ENCODE data around the gene DDIT4. TPM values are rescaled to one million over a fixed set of nuclear protein-coding genes. Genes with fewer than 3 reads are reported as not detected.

The DDIT4 gene
- total RNA-seq, 1 experiment from 2014 or later, result 157 TPM

DNA sequence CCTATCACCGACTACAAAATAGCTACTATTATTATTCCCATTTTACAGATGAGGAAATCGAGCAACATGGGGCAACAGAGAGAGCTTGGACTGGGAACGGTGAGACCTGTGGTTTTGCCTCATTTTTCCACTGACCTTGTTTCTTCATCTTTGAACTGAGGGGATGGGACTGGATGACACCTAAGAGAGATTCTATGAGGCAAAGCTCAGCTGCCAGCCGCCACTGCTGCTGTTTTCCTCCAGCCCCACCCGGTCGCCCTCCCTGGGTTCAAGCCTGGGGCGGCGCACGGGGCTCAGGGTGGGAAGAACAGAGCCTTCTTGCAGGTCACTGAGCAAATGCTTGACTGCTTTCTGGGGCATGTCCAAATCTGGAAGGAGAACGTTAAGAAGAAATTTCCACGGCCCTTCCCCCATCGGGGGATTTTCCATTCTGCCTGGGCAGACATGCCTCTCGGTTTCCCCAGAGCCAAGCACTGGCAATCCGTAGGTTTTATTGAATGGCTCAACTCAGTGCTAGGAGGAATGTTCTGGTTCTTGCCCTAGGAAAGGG is 12.3 kb downstream of the DDIT4 start:
- BruUV-seq (replicated peaks), result no TSS peak
- H3K27ac ChIP-seq (ENCODE audit: low read length), result peak overlapping the region; percentile 82

DNA sequence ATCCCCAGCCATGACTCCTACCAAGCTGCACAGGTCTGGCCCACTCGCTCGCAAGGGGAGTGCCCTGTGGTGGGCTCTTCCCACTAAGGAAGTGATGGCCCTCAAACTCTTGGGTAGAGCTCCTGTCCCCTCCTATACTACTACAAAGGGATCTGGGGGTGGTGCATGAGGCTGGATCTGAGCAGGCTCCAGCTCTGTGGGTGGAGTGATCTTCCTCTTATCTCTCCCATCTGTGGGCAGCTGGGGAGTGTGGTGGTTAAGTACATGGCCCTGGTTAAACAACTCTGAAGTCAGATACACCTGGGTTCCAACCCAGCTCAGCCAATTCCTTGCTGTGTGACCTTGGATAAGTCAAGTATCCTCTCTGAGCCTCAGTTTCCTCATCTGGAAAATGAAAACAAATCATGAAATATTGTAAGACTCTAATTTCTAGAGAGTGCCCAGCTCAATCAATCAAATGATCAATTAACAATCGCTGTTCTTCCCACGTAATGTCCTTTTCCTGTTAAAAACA is 17.4 kb downstream of the DDIT4 start:
- no peak overlapping the region for H3K4me3 ChIP-seq (ENCODE audit: low read depth in 2 of 2, low read length in 2 of 2)
- intact Hi-C loops (cut with micrococcal nuclease; ENCODE audit: unreplicated experiment) (no loop called here), in situ Hi-C loops (cut with HindIII; ENCODE audit: low pct_unique_long_range_greater_than_20kb, low sequenced_read_pairs) (no loop called here)
- H3K36me3 ChIP-seq (ENCODE audit: control insufficient read depth, insufficient read depth, low read length), result no peaks in the 10 kb centered on the region
- TF ChIP-seq, protein P1, sequence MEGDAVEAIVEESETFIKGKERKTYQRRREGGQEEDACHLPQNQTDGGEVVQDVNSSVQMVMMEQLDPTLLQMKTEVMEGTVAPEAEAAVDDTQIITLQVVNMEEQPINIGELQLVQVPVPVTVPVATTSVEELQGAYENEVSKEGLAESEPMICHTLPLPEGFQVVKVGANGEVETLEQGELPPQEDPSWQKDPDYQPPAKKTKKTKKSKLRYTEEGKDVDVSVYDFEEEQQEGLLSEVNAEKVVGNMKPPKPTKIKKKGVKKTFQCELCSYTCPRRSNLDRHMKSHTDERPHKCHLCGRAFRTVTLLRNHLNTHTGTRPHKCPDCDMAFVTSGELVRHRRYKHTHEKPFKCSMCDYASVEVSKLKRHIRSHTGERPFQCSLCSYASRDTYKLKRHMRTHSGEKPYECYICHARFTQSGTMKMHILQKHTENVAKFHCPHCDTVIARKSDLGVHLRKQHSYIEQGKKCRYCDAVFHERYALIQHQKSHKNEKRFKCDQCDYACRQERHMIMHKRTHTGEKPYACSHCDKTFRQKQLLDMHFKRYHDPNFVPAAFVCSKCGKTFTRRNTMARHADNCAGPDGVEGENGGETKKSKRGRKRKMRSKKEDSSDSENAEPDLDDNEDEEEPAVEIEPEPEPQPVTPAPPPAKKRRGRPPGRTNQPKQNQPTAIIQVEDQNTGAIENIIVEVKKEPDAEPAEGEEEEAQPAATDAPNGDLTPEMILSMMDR (IDR thresholded peaks at IDR 0.05), result no peak
- TF ChIP-seq TCF7L2 (IDR thresholded peaks at IDR 0.05; ENCODE audit: low read depth, low read length) (no peak), POLR2AphosphoS5 (IDR thresholded peaks at IDR 0.05; ENCODE audit: low read depth, low read length) (no peak), SIN3A (IDR thresholded peaks at IDR 0.05; ENCODE audit: borderline replicate concordance, insufficient read depth, low read depth, low read length) (no peak)
- TF ChIP-seq, protein P2, sequence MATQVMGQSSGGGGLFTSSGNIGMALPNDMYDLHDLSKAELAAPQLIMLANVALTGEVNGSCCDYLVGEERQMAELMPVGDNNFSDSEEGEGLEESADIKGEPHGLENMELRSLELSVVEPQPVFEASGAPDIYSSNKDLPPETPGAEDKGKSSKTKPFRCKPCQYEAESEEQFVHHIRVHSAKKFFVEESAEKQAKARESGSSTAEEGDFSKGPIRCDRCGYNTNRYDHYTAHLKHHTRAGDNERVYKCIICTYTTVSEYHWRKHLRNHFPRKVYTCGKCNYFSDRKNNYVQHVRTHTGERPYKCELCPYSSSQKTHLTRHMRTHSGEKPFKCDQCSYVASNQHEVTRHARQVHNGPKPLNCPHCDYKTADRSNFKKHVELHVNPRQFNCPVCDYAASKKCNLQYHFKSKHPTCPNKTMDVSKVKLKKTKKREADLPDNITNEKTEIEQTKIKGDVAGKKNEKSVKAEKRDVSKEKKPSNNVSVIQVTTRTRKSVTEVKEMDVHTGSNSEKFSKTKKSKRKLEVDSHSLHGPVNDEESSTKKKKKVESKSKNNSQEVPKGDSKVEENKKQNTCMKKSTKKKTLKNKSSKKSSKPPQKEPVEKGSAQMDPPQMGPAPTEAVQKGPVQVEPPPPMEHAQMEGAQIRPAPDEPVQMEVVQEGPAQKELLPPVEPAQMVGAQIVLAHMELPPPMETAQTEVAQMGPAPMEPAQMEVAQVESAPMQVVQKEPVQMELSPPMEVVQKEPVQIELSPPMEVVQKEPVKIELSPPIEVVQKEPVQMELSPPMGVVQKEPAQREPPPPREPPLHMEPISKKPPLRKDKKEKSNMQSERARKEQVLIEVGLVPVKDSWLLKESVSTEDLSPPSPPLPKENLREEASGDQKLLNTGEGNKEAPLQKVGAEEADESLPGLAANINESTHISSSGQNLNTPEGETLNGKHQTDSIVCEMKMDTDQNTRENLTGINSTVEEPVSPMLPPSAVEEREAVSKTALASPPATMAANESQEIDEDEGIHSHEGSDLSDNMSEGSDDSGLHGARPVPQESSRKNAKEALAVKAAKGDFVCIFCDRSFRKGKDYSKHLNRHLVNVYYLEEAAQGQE (IDR thresholded peaks at IDR 0.05; ENCODE audit: insufficient read depth in 1 of 2, low read depth in 2 of 2, low read length in 1 of 2), result no peak
- ATAC-seq (no peak), DNase-seq (ENCODE audit: low read depth, low spot score) (no peak)
- H3K9me3 ChIP-seq (ENCODE audit: control insufficient read depth, insufficient read depth, low read depth, low read length), result no peaks in the 10 kb centered on the region
- no TSS peak for BruUV-seq (replicated peaks)
- ChIA-PET POLR2A (interaction anchor here (0.6 to 0.7 kb wide), 2 partner anchors 597 to 1335 kb away, joined by 3 to 7 read pairs; no protein-coding TSS in a partner anchor), CTCF (no interaction called here)
- H3K27me3 ChIP-seq (ENCODE audit: control insufficient read depth, insufficient read depth, low read length), result no peaks in the 10 kb centered on the region
- H3K4me1 ChIP-seq (ENCODE audit: control insufficient read depth, insufficient read depth, low read length), result peaks cover 35% of the 10 kb centered on the region
- H3K27ac ChIP-seq (ENCODE audit: low read length), result peak overlapping the region; percentile 46

More for the DNA sequence above, 12.3 kb downstream of the DDIT4 start:
- CTCF ChIA-PET, result no interaction called here
- Histone ChIP-seq H3K9me3 (ENCODE audit: control insufficient read depth, insufficient read depth, low read depth, low read length) (no peaks in the 10 kb centered on the region), H3K36me3 (ENCODE audit: control insufficient read depth, insufficient read depth, low read length) (no peaks in the 10 kb centered on the region), H3K4me1 (ENCODE audit: control insufficient read depth, insufficient read depth, low read length) (peaks cover 25% of the 10 kb centered on the region), H3K27me3 (ENCODE audit: control insufficient read depth, insufficient read depth, low read length) (no peaks in the 10 kb centered on the region), H3K4me3 (ENCODE audit: low read depth in 2 of 2, low read length in 2 of 2) (no peak overlapping the region)
- intact Hi-C loops (cut with micrococcal nuclease; ENCODE audit: unreplicated experiment) (no loop called here), in situ Hi-C loops (cut with HindIII; ENCODE audit: low pct_unique_long_range_greater_than_20kb, low sequenced_read_pairs) (no loop called here)
- TF ChIP-seq TCF7L2 (IDR thresholded peaks at IDR 0.05; ENCODE audit: low read depth, low read length) (0 out of 2 replicates have a peak, but pooled peaks have one; percentile 12), POLR2AphosphoS5 (IDR thresholded peaks at IDR 0.05; ENCODE audit: low read depth, low read length) (no peak)
- POLR2A ChIA-PET, result no interaction called here
- ATAC-seq, result peak; percentile 73
- DNase-seq (ENCODE audit: low read depth, low spot score), result no peak

DNA sequence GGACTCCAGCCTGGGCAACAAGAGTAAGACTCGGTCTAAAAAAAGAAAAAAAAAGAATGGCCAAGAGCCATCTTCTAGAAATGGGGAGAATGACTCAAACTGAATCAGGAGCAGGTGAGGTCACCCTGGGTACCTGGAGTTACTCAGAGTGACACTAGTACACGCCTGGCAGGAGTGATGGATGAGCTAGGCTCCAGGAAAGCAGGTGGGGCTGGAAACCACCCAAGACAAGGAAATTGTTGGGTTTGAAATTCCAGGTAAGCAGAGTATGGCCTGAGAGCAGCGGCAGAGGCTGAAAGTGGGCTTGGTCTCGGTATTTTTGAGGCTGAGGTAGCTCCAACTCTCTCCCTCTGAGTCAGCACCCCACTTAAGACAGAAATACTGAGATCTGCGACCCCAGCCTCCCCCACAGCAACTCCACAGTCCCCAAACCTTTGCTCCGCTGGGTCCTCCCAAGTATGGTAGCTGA is 18.5 kb downstream of the DDIT4 start:
- Histone ChIP-seq H3K27ac (ENCODE audit: low read length) (peak overlapping the region; percentile 78), H3K36me3 (ENCODE audit: control insufficient read depth, insufficient read depth, low read length) (no peaks in the 10 kb centered on the region), H3K9me3 (ENCODE audit: control insufficient read depth, insufficient read depth, low read depth, low read length) (no peaks in the 10 kb centered on the region), H3K4me3 (ENCODE audit: low read depth in 2 of 2, low read length in 2 of 2) (no peak overlapping the region), H3K27me3 (ENCODE audit: control insufficient read depth, insufficient read depth, low read length) (no peaks in the 10 kb centered on the region), H3K4me1 (ENCODE audit: control insufficient read depth, insufficient read depth, low read length) (peaks cover 32% of the 10 kb centered on the region)
- no TSS peak for BruUV-seq (replicated peaks)
- no peak for DNase-seq (ENCODE audit: low read depth, low spot score)
- ATAC-seq, result no peak
- POLR2A ChIA-PET, result no interaction called here
- TF ChIP-seq TCF7L2 (IDR thresholded peaks at IDR 0.05; ENCODE audit: low read depth, low read length) (no peak), SIN3A (IDR thresholded peaks at IDR 0.05; ENCODE audit: borderline replicate concordance, insufficient read depth, low read depth, low read length) (no peak), POLR2AphosphoS5 (IDR thresholded peaks at IDR 0.05; ENCODE audit: low read depth, low read length) (no peak)
- TF ChIP-seq, protein P1 (IDR thresholded peaks at IDR 0.05), result no peak
- TF ChIP-seq, protein P2 (IDR thresholded peaks at IDR 0.05; ENCODE audit: insufficient read depth in 1 of 2, low read depth in 2 of 2, low read length in 1 of 2), result no peak
- intact Hi-C loops (cut with micrococcal nuclease; ENCODE audit: unreplicated experiment) (no loop called here), in situ Hi-C loops (cut with HindIII; ENCODE audit: low pct_unique_long_range_greater_than_20kb, low sequenced_read_pairs) (no loop called here)
- CTCF ChIA-PET, result interaction anchor here (0.5 kb wide), 1 partner anchor 11 kb away, joined by 4 read pairs; no protein-coding TSS in a partner anchor
